ENCODE measurements around the gene SLC25A11.

SLC25A11 gene

DNA sequence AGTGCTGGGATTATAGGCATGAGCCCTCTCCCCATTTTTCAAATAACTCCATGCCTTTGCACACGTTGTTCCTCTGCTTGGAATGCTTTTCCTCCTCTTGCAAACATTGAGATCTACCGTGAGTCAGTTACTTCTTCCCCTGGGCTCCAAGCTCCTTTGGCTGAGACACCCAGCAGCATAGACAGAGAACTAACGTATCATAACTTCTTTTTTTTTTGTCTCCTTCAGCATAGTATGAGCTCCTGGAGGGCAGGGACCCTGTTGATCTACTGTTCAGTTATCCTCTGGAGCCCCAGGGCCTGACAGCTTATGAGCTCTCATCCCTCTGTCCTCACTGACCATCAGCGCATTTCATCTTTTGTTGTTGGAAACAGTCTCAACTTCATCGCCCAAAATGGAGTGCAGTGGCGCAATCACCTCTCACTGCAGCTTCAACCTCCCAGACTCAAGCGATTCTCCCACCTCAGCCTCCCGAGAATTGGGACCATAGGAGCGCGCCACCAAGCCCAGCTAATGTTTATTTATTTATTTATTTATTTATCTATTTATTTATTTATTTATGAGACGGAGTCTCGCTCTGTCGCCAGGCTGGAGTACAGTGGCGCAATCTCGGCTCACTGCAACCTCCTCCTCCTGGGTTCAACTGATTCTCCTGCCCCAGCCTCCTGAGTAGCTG is 25.6 kb upstream of the SLC25A11 start:
- Histone ChIP-seq H3K36me3 (ENCODE audit: control insufficient read depth in 1 of 2, insufficient read depth in 2 of 2, low read depth in 1 of 2, low read length in 2 of 2) (peaks cover 18 to 24% of the 10 kb centered on the region in 2 experiments), H2BK5ac (ENCODE audit: low read depth, low read length, poor library complexity, severe bottlenecking) (no peak overlapping the region), H3K4ac (ENCODE audit: low read depth in 1 of 2, low read length in 2 of 2) (no peak overlapping the region), H4K91ac (ENCODE audit: low read length) (no peak overlapping the region), H2AFZ (ENCODE audit: low read depth, low read length) (no peak overlapping the region), H2BK12ac (ENCODE audit: low read length in 2 of 2) (no peak overlapping the region), H3K23ac (ENCODE audit: low read length in 2 of 2) (no peak overlapping the region), H3K9ac (ENCODE audit: low read length) (no peak overlapping the region), H3K79me1 (replicated peaks; ENCODE audit: low read length, poor library complexity, severe bottlenecking) (peaks cover 23% of the 10 kb centered on the region), H3K4me3 (ENCODE audit: insufficient read depth in 1 of 2, low read depth in 1 of 2, low read length in 2 of 2) (no peak overlapping the region), H2AK5ac (ENCODE audit: low read length, severe bottlenecking) (no peak overlapping the region), H2BK120ac (ENCODE audit: low read depth, low read length) (no peak overlapping the region), H2BK15ac (ENCODE audit: low read depth, poor library complexity, severe bottlenecking) (no peak overlapping the region), H3K14ac (ENCODE audit: low read length in 2 of 2) (no peak overlapping the region), H3K4me2 (ENCODE audit: low read length, poor library complexity, severe bottlenecking) (no peak overlapping the region), H3K4me1 (ENCODE audit: control insufficient read depth, insufficient read depth, low read depth, low read length) (peaks cover 29% of the 10 kb centered on the region), H4K8ac (ENCODE audit: low read length) (no peak overlapping the region), H3K9me3 (ENCODE audit: control insufficient read depth, low read length) (no peaks in the 10 kb centered on the region), H3K18ac (ENCODE audit: low read depth in 1 of 2, low read length in 2 of 2) (no peak overlapping the region), H3K27ac (ENCODE audit: low read length, poor library complexity, severe bottlenecking) (no peak overlapping the region), H3K27me3 (ENCODE audit: control insufficient read depth in 1 of 2, insufficient read depth in 1 of 2, low read length in 2 of 2) (no peaks in the 10 kb centered on the region)
- WGBS: 98% methylated on average over 12 of the region's 15 CpGs
- no peak for DNase-seq

DNA sequence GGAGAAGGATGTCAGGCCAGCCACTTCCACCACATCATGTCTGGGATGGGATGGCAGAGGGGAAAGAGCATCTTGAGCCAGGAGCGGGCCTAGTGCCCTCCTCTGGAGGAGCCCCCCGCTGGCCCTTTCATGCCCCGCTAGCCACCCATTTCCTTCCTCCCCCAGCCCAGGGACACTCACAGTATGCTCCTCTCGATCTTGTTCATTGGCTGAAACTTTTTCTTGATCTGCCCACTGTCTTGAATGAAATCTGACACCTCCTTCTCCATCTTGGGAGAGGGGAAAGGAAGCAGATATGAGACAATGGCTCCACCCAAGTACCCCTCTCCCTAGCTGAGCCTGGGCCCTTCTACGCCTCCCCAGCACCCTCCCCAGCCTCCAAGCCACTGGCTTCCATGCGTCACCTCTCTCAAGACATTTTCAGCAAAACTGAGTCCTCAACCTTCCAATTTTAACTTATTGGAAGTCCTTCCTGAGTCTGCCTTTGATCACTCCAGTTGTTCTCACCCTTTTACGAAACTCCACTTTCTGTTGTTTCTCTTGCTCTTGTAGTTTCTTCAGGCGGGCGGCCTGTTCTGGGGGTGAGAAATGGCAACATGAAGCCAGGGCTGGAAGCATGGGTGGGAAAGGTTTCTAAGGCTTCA is 20.6 kb upstream of the SLC25A11 start:
- H3K79me1 ChIP-seq (replicated peaks; ENCODE audit: low read length, poor library complexity, severe bottlenecking): peaks cover 21% of the 10 kb centered on the region
- peaks cover 33 to 37% of the 10 kb centered on the region in 2 experiments for H3K36me3 ChIP-seq (ENCODE audit: control insufficient read depth in 1 of 2, insufficient read depth in 2 of 2, low read depth in 1 of 2, low read length in 2 of 2)
- WGBS: 92% methylated on average over 9 of the region's 9 CpGs
- H3K4me1 ChIP-seq (ENCODE audit: control insufficient read depth, insufficient read depth, low read depth, low read length): peaks cover 1% of the 10 kb centered on the region
- no peaks in the 10 kb centered on the region for H3K9me3 ChIP-seq (ENCODE audit: control insufficient read depth, low read length)
- H2BK5ac ChIP-seq (ENCODE audit: low read depth, low read length, poor library complexity, severe bottlenecking): no peak overlapping the region
- no peak overlapping the region for H2AFZ ChIP-seq (ENCODE audit: low read depth, low read length)
- H3K23ac ChIP-seq (ENCODE audit: low read length in 2 of 2): no peak overlapping the region
- H2AK5ac ChIP-seq (ENCODE audit: low read length, severe bottlenecking): no peak overlapping the region
- no peaks in the 10 kb centered on the region for H3K27me3 ChIP-seq (ENCODE audit: control insufficient read depth in 1 of 2, insufficient read depth in 1 of 2, low read length in 2 of 2)
- no peak overlapping the region for H2BK15ac ChIP-seq (ENCODE audit: low read depth, poor library complexity, severe bottlenecking)
- no peak overlapping the region for H4K91ac ChIP-seq (ENCODE audit: low read length)
- H3K4ac ChIP-seq (ENCODE audit: low read depth in 1 of 2, low read length in 2 of 2): no peak overlapping the region
- H3K9ac ChIP-seq (ENCODE audit: low read length): no peak overlapping the region
- H4K8ac ChIP-seq (ENCODE audit: low read length): no peak overlapping the region
- H2BK12ac ChIP-seq (ENCODE audit: low read length in 2 of 2): peak overlapping the region in 1 of 2 experiments; percentile 25
- H3K18ac ChIP-seq (ENCODE audit: low read depth in 1 of 2, low read length in 2 of 2): no peak overlapping the region
- H3K27ac ChIP-seq (ENCODE audit: low read length, poor library complexity, severe bottlenecking): no peak overlapping the region
- DNase-seq: no peak
- no peak overlapping the region for H2BK120ac ChIP-seq (ENCODE audit: low read depth, low read length)
- H3K14ac ChIP-seq (ENCODE audit: low read length in 2 of 2): no peak overlapping the region
- no peak overlapping the region for H3K4me2 ChIP-seq (ENCODE audit: low read length, poor library complexity, severe bottlenecking)
- H3K4me3 ChIP-seq (ENCODE audit: insufficient read depth in 1 of 2, low read depth in 1 of 2, low read length in 2 of 2): no peak overlapping the region

DNA sequence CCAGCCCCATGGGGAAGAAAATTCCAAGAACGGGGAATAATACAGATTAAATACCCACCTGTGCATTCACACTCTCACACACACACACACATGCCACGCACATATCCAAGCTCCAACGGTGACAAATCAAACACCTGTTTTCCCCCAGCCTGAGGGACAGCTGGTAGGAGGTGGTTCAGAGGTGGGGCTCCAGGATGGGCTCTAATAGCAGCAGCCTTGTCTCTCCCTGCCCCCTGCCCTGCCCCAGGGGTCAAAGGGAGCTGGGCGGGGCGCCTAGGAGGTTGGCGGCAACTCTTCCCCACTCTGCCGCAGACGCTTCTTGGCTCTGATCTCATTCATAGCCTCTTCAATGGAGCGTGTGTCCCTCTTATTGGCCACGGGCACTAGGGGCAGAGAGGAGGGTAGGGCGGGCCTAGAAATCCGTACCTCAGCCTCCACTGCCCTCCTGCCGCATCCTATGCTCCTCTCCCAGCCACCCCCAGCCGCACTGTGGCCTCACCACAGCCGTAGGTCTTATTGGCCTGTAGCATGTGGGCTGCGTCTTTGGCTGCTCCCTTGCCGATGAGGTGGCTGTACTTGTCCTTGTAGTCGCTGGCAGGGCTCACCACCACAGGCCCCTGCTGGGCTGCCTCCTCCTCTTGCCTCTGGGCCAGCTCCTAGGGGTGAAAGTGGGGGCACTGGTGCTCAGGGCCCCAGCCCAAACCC is 19.6 kb upstream of the SLC25A11 start:
- Histone ChIP-seq H3K4me2 (ENCODE audit: low read length, poor library complexity, severe bottlenecking) (no peak overlapping the region), H2AK5ac (ENCODE audit: low read length, severe bottlenecking) (no peak overlapping the region), H3K4me3 (ENCODE audit: insufficient read depth in 1 of 2, low read depth in 1 of 2, low read length in 2 of 2) (no peak overlapping the region), H3K27ac (ENCODE audit: low read length, poor library complexity, severe bottlenecking) (no peak overlapping the region), H3K36me3 (ENCODE audit: control insufficient read depth in 1 of 2, insufficient read depth in 2 of 2, low read depth in 1 of 2, low read length in 2 of 2) (peaks cover 29 to 35% of the 10 kb centered on the region in 2 experiments), H2BK5ac (ENCODE audit: low read depth, low read length, poor library complexity, severe bottlenecking) (no peak overlapping the region), H3K23ac (ENCODE audit: low read length in 2 of 2) (no peak overlapping the region), H3K4ac (ENCODE audit: low read depth in 1 of 2, low read length in 2 of 2) (no peak overlapping the region), H4K91ac (ENCODE audit: low read length) (no peak overlapping the region), H2AFZ (ENCODE audit: low read depth, low read length) (no peak overlapping the region), H3K14ac (ENCODE audit: low read length in 2 of 2) (no peak overlapping the region), H3K79me1 (replicated peaks; ENCODE audit: low read length, poor library complexity, severe bottlenecking) (peaks cover 17% of the 10 kb centered on the region), H3K18ac (ENCODE audit: low read depth in 1 of 2, low read length in 2 of 2) (no peak overlapping the region), H2BK15ac (ENCODE audit: low read depth, poor library complexity, severe bottlenecking) (no peak overlapping the region), H3K27me3 (ENCODE audit: control insufficient read depth in 1 of 2, insufficient read depth in 1 of 2, low read length in 2 of 2) (no peaks in the 10 kb centered on the region), H2BK120ac (ENCODE audit: low read depth, low read length) (no peak overlapping the region), H4K8ac (ENCODE audit: low read length) (no peak overlapping the region), H3K4me1 (ENCODE audit: control insufficient read depth, insufficient read depth, low read depth, low read length) (peaks cover 1% of the 10 kb centered on the region), H3K9me3 (ENCODE audit: control insufficient read depth, low read length) (no peaks in the 10 kb centered on the region), H2BK12ac (ENCODE audit: low read length in 2 of 2) (no peak overlapping the region), H3K9ac (ENCODE audit: low read length) (no peak overlapping the region)
- 96% methylated on average over 17 of the region's 18 CpGs for WGBS
- DNase-seq: no peak

DNA sequence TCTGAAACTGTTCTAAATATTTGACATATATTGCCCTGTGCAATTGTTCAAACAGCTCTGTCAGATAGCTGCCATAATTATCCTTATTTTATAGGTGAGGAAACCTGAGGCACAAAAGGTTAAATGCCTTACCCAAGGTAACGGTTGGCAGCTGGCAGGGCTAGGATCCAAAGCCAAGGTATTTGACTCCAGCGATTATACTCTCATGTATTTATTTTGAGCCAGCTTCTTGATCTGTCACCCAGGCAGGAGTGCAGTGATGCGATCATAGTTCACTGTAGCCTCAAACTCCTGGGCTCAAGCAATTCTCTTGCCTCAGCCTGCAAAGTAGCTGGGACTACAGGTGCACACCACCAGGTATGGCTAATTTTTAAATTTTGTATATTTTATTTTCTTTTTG is 18.3 kb upstream of the SLC25A11 start:
- DNase-seq: no peak
- Histone ChIP-seq H2AK5ac (ENCODE audit: low read length, severe bottlenecking) (no peak overlapping the region), H2BK5ac (ENCODE audit: low read depth, low read length, poor library complexity, severe bottlenecking) (no peak overlapping the region), H3K4me1 (ENCODE audit: control insufficient read depth, insufficient read depth, low read depth, low read length) (peaks cover 9% of the 10 kb centered on the region), H3K4me3 (ENCODE audit: insufficient read depth in 1 of 2, low read depth in 1 of 2, low read length in 2 of 2) (no peak overlapping the region), H2BK12ac (ENCODE audit: low read length in 2 of 2) (no peak overlapping the region), H3K36me3 (ENCODE audit: control insufficient read depth in 1 of 2, insufficient read depth in 2 of 2, low read depth in 1 of 2, low read length in 2 of 2) (peaks cover 29 to 35% of the 10 kb centered on the region in 2 experiments), H3K9me3 (ENCODE audit: control insufficient read depth, low read length) (no peaks in the 10 kb centered on the region), H3K4me2 (ENCODE audit: low read length, poor library complexity, severe bottlenecking) (no peak overlapping the region), H3K14ac (ENCODE audit: low read length in 2 of 2) (no peak overlapping the region), H2BK15ac (ENCODE audit: low read depth, poor library complexity, severe bottlenecking) (no peak overlapping the region), H3K27ac (ENCODE audit: low read length, poor library complexity, severe bottlenecking) (no peak overlapping the region), H4K8ac (ENCODE audit: low read length) (no peak overlapping the region), H3K9ac (ENCODE audit: low read length) (no peak overlapping the region), H2AFZ (ENCODE audit: low read depth, low read length) (no peak overlapping the region), H3K18ac (ENCODE audit: low read depth in 1 of 2, low read length in 2 of 2) (no peak overlapping the region), H3K27me3 (ENCODE audit: control insufficient read depth in 1 of 2, insufficient read depth in 1 of 2, low read length in 2 of 2) (no peaks in the 10 kb centered on the region), H3K4ac (ENCODE audit: low read depth in 1 of 2, low read length in 2 of 2) (no peak overlapping the region), H3K23ac (ENCODE audit: low read length in 2 of 2) (no peak overlapping the region), H2BK120ac (ENCODE audit: low read depth, low read length) (no peak overlapping the region), H3K79me1 (replicated peaks; ENCODE audit: low read length, poor library complexity, severe bottlenecking) (peaks cover 11% of the 10 kb centered on the region), H4K91ac (ENCODE audit: low read length) (no peak overlapping the region)
- 99% methylated on average over 3 of the region's 3 CpGs for WGBS

Measured in mesenchymal stem cell (in vitro differentiated cells and primary cell).